CD1c-positive myeloid dendritic cell (primary cell): ENCODE results near the gene KDELR3.

ENCODE experiments used
- DNase-seq: peaks from one replicate; pipeline ENCODE4 v3.0.0-alpha.2; 2016; ENCODE audit errors: extremely low spot score

The KDELR3 gene

DNA sequence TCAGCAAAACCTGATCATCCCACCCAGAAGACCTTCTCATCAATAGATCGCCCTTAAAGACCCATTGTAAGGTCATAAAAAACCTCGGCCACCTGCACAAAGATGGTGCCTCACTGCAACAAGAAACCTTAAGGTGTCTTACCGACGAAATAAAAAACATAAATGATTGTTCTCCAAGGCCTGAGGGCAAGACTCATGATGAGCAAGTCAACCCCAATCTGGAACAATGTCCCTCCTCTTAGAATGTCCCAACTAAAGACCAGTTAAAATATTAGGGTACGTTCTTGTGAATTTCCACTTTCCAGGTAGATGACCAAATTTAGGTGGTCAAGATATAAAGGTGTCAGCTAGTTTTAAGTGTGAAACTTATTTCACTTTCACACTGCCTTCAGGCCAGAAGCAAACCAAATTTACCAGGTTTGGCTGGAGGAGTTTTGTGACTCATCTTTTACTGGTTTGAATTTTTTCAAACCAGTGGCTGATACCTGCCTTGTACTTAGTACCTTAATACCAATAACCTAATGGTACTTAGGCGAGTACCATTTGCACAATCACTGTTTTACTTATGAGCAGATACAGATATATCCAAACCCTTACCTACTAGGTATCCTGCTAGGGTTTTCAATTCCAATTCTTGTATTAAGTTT is 14.9 kb downstream of the KDELR3 start:
- DNase-seq: no peak

DNA sequence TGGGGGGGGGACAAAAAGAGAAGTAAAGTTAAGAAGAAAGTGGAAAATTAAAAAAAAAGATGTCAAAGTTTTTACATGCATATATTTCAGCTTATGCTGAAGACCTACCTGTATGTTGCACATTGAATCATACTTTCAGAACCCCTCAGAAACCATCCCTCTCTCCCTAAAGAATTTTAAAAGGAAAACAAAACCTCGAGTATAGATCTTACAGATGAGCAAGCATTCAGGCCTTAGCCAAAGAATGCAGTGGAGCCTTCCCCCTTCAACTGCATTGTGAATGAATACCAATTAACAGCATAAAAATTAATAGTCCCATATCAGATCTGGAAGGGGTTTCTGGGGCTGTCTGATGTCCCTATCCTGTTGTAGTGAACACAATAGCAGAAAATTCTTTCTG is 16.3 kb downstream of the KDELR3 start:
- no peak for DNase-seq

DNA sequence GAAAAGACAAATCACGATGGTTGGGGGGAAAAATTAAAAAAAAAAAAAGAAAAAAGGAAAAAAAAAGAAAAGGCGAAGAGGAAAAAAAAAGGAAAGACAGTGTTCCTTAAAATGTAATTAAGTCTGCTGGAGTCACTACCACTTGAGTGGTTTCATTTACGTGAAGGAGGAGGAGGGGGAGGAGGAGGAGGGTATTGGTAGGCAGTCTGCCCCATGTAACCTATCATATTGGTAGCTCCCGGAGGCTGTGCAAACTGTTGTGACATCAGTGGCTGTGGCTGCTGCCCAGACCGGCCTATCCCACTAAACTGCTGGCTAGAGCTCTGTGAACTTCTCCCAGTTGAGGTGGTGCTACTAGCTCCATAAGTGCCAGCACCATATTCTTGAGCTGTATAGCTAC is 17.9 kb downstream of the KDELR3 start:
- DNase-seq: no peak

DNA sequence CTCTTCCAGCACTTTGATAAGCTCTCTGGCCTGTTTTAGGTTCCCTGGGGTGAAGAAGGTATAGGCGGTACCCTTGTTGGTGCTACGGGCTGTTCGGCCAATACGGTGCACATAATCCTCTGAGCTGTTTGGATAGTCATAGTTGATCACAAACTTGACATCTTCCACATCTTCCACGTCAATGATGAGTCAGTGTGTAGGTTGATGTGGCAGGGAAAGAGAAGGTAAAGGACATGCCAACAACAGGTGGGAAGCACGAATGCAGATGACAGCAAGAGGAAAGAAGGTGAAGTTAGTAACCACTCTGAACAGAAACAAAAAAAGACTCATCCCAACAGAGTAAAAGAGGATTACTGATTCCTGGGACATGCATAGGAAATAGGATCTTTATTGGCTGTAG is 20.1 kb downstream of the KDELR3 start:
- DNase-seq: no peak

DNA sequence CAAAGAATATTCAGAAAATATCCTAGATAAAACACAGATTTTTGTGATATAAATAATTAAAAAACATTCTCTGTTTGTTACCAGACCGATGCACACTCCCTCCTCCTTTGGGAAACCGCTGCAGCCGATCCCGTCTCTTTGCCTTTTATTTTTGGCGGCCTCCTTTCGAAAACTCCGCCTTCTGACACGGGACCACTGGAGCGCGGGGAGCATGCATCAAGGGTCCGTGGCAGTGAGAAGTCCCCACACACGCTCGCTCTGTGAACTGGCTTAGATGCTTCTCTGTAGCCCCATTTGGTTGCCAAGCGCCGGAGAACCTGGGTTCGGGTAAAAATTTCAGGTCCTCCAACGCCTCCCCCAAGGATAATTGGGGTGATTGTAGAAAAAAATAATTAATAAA is 21.2 kb downstream of the KDELR3 start:
- DNase-seq: no peak

DNA sequence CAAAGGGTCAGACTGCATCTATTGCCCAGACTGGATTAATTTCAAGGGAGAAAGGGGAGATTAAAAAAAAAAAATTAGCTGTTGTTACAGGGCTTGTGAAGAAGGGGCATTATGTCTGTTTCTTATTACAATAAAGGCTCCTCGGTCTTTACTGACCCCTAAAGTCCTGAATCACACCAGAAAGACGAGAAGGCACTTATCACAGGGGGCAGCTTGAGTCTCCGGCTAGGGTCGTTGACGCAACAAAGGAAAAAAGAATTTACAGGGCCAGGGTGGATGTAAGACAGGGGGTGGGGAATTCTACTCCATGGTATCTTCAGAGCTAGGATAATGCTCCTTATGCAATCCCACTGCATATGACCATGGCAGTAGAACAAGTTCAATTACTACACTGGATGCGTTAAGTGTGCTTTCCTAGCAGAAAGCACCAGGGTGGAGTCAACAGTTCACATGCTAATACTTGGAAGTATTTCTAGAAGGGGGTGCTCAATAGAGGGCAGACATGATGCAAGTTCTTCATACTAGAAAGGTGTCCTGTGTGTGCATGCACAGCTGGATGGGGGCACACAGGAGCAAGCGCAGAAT is 21.8 kb downstream of the KDELR3 start:
- DNase-seq: no peak

DNA sequence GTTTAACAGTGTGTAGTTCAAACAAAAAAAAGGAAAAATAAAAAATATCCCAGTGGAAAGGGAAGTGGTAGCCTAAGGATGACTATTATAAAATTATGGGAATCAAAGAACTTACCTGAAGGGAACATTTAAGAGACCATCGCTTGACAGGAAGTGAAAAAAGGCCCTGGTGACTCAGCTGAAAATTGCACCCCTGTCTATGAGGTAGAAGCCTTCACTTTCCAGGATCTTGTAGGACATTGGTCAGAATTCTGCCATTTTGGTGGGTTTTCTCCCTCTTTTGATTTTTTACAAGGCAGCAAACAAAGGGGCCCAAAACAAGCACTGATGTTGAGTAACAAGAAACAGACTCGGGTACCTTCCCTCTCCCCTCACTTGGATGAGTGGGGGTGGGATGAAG is 22.6 kb downstream of the KDELR3 start:
- no peak for DNase-seq

DNA sequence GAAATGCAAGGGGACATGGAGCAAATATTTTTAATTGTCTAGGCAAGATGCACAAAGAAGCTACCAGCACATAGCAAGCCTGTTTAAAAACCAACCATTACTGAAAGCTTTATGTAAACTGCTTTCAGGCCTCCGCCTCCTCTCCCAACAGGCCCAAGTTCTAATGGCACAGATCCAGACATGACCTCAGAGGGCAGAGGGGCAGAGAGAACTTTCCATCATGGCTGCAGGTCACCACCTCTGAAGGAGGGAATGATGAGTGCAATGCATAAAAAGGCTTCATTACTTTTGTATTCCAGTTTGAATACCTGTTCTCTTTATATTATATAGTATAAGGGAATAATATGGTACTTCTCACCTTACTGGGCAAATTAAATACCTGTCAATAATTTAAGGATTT is 23.0 kb downstream of the KDELR3 start:
- no peak for DNase-seq

DNA sequence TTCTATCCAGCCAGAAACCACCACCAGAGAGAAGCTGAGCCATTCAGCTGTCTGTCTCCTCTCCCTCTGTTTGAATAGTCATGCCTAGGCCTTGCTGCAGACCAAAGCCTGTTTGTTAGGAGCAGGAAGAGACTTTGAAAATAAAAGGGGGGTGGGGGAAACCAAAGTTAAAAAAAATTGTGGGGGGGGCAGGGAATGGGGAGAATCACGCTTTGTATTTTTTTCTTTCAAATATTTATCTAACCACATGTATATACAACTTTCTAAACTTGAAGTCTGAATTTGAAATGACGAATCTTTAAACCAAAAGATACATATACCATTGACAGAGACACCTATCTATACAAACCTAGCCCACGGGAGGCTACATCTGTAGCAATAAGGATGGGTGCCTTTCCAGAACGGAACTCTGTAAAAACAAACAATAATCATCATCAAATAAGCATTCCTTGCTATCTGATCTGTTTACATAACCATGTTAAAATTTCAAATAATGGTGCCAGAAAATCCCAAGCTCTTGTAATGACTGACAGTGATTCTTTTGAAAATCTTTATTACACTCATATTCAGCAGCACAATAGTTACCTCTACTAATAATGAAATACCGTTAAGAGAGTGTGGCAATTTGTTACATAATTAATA is 23.9 kb downstream of the KDELR3 start:
- DNase-seq: no peak

DNA sequence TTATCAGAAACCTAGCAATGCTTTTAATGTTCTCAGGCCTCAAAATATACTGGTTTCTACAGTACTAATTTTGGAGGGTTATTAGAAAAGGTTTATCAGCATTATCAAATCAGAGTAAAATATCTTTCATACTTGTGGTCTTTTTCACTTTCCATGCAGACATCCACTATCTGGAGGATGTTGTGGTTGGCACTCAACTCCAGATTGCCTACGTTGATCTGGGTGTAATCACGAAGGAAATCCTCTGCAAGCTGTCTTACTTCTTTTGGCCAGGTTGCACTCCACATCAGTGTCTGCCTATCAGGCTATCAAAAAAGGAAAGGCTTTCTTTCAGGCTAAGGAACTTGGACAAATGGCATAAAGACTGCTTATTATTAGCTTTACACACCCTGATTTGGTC is 26.6 kb downstream of the KDELR3 start:
- DNase-seq: no peak

DNA sequence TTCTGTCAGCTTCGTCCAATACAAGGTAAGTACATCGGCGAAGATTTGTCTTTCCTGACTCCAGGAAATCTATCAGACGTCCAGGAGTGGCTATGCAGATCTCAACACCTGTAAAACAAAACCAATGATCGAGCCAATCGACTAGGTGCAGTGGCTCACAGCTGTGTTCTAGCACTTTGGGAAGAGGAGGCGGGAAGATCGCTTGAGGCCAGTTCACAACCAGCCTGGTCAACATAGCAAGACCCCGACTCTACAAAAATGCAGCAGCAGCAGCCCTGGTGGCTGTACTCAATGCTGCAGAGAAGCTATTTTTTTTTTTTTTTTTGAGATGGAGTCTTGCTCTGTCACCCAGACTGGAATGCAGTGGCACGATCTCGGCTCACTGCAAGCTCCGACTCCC is 27.0 kb downstream of the KDELR3 start:
- DNase-seq: no peak

DNA sequence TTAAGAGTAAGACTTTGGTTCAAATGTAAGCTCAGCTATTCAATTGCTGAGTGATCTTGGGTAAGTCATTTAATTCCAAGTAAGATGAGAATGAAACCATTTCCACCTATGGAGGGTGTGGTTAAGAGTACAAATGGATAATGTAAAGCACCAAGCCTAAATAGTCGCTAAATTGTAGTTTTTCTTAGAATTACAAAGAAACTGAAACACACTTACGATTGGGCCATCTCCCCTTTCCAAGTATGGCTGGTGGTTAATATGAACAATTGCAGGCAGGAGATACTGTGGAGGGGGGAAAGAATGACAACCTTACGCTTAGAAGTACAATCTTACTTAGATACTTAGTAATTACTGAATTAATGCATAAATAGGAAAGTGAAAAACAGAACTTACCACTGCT is 30.0 kb downstream of the KDELR3 start:
- no peak for DNase-seq

DNA sequence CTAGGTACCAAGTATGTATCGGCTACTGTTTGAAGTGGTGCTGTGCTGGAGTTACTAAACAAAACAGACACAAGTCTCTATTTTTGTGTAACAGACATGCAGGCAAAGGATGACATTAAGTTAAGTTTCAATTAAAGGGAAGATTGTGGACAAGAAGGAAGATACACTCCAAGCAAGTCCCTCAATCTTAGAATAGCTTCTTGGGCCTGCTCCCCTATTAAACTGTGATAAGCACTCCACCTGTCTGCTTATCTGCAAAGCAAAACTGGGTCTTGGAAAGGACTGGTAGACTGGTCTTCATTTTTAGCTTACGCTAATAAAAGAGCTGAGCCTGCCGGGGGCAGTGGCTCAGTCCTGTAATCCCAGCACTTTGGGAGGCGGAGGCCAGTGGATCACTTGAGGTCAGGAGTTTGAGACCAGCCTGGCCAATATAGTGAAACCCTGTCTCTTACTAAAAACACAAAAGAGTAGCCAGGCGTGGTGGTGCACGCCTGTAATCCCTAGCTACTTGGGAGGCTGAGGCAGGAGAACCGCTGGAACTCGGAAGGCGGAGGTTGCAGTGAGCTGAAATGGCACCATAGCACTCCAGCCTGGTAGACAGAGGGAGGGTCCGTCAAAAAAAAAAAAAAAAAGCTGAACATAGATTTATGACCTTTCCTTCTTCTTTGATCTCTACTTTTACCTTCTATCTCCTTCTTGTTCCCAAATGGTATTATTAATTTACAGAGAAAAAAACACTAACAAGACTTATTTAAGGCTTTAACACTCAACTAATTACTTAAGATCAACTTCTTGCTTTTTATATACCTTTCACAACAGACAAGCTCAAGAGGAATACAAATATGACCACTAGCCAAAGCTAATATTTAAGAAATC is 34.1 kb downstream of the KDELR3 start:
- no peak for DNase-seq

DNA sequence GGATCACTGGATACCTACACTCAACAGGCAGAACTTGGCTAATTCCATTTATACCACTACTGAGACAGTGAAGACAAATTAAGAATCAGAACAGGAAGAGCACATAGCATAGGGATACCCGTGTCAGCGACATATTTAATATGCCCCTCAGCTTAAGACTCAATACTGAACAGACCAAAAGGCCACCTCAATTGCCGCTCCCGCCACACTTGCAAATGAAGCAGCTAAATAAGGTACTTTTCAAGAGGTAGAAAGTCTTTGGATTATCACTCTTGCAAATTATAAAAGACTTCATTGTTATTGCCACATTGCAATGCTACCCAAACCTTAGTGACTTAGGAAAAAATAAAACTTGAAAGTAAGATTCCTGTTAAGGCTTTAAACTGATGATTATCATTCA is 35.1 kb downstream of the KDELR3 start:
- no peak for DNase-seq

DNA sequence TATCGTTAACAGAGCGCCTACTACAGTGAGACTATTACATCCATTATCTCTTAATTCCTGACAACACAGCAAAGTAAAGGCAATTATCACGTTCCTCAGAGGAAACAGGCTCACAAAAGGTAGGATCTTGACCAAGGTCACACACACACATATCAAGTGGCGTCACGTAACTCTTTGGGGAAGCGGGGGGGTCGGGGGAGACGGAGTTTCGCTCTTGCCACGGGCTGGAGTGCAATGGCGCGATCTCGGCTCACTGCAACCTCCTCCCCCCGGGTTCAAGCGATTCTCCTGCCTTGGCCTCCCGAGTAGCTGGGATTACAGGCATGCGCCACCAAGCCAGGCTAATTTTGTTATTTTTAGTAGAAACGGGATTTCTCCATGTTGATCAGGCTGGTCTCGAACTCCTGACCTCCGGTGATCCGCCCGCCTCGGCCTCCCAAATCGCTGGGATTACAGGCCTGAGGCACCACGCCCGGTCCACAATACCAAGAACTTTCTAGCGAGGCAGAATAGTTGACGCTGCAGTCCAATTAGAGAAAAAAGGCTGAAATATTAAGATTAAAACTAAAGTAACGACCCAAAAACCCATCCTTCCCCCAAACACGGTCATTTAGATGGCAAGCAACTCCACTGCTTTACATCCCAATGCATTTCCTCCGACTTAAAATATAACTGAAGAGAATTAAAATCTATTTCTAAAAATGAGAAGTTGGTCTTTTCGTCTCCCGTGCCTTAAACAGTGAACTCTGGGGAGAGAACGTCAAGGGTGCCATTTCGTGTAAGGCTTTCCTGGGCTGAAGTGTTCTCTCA is 37.0 kb downstream of the KDELR3 start:
- DNase-seq: peak; percentile 83

DNA sequence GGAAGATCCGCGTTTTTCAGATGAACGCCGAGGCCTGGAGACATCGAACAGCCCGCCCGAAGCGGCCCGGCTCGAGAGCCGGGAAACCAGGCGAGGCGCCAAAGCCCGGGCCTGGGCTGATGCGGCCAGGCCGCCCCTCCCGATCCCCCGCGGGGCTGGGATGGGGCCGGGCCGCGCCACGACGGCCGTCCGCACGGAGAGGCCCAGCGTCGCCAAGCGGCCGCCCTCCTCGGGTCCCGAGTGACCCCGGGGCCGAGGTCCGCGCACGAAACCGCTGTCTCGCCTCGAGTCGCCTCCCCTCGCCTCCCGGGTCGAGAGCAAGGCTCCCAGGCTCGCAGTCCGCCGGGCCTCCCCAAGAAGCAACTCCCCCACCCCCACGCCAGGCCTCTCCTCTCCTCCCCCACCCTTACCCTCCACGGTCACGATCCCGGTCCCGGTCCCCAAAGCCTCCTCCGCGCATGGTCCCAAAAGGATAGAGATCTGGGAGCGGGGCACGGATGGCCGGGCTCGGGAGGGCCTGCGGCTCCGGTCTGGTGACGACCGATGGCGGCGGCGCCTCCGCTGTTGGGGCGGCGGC is 37.7 kb downstream of the KDELR3 start:
- peak; percentile 52 for DNase-seq

DNA sequence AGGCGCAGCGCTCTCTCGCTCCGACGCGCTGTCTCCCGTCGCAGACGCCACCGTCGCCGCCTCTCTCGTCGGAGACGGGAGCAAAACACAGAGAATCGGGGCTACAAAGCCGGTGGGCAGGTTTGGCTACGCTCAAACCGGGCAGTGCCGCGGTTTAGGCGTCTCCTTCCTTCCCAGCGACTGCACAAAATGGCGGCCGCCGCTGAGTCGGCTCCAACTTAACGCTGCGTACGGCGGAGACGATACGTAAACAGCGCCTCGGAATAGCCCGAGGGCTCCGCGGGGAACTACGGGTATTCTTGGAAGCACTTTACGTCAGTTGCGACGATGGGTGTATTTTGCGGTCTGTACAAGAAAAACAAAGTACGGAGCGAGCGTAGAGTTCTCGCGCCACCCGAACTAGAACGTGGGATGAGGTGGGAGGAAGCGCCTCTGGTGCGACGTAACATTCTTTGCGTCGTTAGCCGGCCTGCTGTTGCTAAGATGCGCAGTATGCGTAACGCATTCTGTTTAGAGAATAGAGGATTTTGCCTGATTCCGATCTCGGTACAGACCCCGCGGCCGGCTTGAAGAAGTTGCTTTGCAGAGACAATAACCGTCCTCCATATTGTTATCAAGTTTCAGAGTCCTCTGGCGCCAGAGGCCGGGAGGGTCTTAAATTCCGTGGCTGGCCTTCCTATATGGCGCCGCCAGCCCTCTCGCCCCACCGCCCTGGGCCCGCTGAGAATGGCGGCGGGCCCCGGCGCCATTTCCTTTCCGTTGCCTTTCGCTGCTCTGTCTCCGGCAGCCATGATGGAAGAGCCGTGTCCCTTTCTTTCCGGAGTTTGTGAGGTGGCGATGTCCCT is 38.4 kb downstream of the KDELR3 start, which contains the start of gene DDX17:
DDX17 (minus strand) TSS at position 194 of the 845 bp plus-strand sequence.
- peak; percentile 98 for DNase-seq

DNA sequence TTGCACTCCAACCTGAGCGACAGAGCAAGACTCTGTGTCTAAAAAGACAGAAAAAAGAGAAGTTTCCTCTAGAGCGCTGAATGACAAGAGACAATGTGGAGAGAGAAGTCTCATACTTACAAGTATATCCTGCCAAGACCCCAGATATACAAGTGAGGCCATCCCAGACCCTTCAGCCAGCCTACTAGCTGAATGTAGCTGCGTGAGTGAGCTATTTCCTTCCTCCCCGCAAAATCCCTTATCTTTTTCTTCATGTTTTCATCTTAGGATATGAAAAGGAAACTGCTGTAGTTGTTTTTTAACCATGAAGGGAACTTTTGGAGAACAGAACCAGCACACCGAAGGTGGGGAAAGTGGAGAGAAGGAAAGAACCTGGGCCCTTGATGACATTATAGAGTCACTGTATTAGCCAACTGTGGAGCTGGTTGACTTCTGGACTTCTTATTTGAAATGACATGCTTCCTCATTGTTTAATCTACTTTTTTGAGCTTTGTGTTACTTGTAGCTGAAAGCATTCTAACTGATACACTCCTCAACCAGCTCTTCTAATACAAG is 42.6 kb downstream of the KDELR3 start:
- peak; percentile 24 for DNase-seq

DNA sequence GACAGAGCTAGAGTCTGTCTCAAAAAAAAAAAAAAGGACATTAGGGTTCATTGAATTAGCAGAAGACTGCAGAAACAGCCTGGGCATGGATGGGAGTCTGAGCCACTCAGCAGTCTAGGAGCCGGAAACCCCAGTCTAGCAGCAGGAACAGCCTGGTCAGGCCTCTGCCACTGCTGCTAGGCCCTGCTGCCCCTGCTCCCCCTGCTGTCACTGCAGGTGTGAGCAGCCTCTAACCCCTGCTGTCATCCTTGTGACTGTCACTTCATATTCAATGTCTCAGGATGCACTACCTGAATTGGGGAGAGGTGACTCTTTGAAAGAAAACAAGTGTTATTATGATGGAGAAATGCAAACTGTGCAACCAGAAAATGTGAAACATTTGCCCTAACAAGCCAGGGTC is 45.2 kb downstream of the KDELR3 start:
- no peak for DNase-seq

DNA sequence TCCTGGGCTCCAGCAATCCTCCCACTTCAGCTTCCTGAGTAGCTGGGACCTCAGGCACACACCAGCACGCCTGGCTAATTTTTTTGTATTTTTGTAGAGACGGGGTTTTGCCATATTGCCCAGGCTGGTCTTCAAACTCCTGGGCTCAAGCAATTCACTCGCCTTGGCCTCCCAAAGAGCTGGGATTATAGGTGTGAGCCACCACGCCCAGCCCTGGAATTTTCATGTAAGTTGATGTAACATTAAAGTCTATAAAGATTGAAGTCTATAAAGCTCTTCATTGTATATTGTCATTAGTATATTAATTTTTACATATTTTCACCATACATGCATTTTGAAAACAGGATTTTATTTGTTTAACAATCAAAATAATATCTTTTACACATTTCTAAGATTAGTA is 50.7 kb downstream of the KDELR3 start:
- no peak for DNase-seq
